SK-N-SH (cell line): ENCODE data around the gene CEP57. TPM values are rescaled to one million over a fixed set of nuclear protein-coding genes. Genes with fewer than 3 reads are reported as not detected.

ENCODE experiments used
- CTCF ChIA-PET: fragments of 300-600, 350-600 bp; formaldehyde crosslinking; extraction: SDS; loops from one replicate; lab custom pipeline; 2021; lab: Yijun Ruan, JAX
- POLR2A ChIA-PET: fragments of 350-600 bp; sonication (Branson Sonifier 250); formaldehyde crosslinking; extraction: SDS; loops from one replicate; lab custom pipeline; 2020; ENCODE audit warnings: antibody characterized with exemption, inconsistent platforms; lab: Yijun Ruan, JAX
- DNase-seq: peaks from one replicate; pipeline ENCODE4 v3.0.0; 2012
- H2AFZ ChIP-seq: fragments of 200-600 bp; sonication (generic); 2 replicates; pipeline ENCODE4 v1.8.1; 2016; ENCODE audit warnings: antibody characterized with exemption, mild to moderate bottlenecking, low read depth
- H3F3A ChIP-seq: fragments of 200-600 bp; sonication (generic); replicated peaks from 2 replicates; pipeline ENCODE3; 2016; ENCODE audit warnings: antibody characterized with exemption, mild to moderate bottlenecking; ENCODE audit not compliant: insufficient read depth
- H3K27ac ChIP-seq, 2 experiments: fragments of 200-500 bp in 1 of 2; fragments of 200-600 bp in 1 of 2; sonication (Bioruptor generic) in 1 of 2; sonication (generic), shearing (Covaris generic) in 1 of 2; 2 replicates each; pipeline versions ENCODE4 v1.5.1 to v1.6.1; 2014 to 2016; ENCODE audit warnings: low read depth in 2 of 2, inconsistent platforms in 1 of 2, low read length in 1 of 2, mild to moderate bottlenecking in 1 of 2, mixed read lengths in 1 of 2
- H3K27me3 ChIP-seq: fragments of 200-600 bp; sonication (generic), shearing (Covaris generic); 2 replicates; pipeline ENCODE4 v1.6.1; 2016; ENCODE audit warnings: mixed run types; ENCODE audit not compliant: insufficient read depth
- H3K36me3 ChIP-seq, 2 experiments: fragments of 200-500 bp in 1 of 2; fragments of 200-600 bp in 1 of 2; sonication (Bioruptor generic) in 1 of 2; sonication (generic) in 1 of 2; replicated peaks in 1 of 2; 2 replicates each; pipeline versions ENCODE3 to v1.5.1; 2014 to 2016; ENCODE audit warnings: low read length in 1 of 2, mild to moderate bottlenecking in 1 of 2; ENCODE audit not compliant: insufficient read depth in 2 of 2, control insufficient read depth in 1 of 2
- H3K4me1 ChIP-seq, 2 experiments: fragments of 200-500 bp in 1 of 2; fragments of 200-600 bp in 1 of 2; sonication (Bioruptor generic) in 1 of 2; sonication (generic), shearing (Covaris generic) in 1 of 2; 2 replicates each; pipeline versions ENCODE4 v1.5.1 to v1.6.1; 2014 to 2016; ENCODE audit warnings: low read depth in 1 of 2, low read length in 1 of 2, mixed run types in 1 of 2; ENCODE audit not compliant: insufficient read depth in 2 of 2, control insufficient read depth in 1 of 2
- H3K4me2 ChIP-seq: fragments of 200-600 bp; sonication (generic), shearing (Covaris generic); 2 replicates; pipeline ENCODE4 v1.6.1; 2017; ENCODE audit warnings: mixed run types
- H3K4me3 ChIP-seq, 2 experiments: fragments of 200-500 bp in 1 of 2; fragments of 200-600 bp in 1 of 2; sonication (Bioruptor generic) in 1 of 2; sonication (generic), shearing (Covaris generic) in 1 of 2; 2 replicates each; pipeline versions ENCODE4 v1.5.1 to v1.8.1; 2014 to 2016; ENCODE audit warnings: low read depth in 2 of 2, inconsistent platforms in 1 of 2, low read length in 1 of 2, mild to moderate bottlenecking in 1 of 2, mixed read lengths in 1 of 2, moderate library complexity in 1 of 2
- H3K79me2 ChIP-seq: fragments of 200-600 bp; sonication (generic); 2 replicates; pipeline ENCODE4 v1.8.1; 2017; ENCODE audit warnings: mild to moderate bottlenecking; ENCODE audit not compliant: insufficient read depth
- H3K9ac ChIP-seq: fragments of 200-600 bp; sonication (generic); 2 replicates; pipeline ENCODE4 v1.6.1; 2017; ENCODE audit warnings: mixed run types
- H3K9me2 ChIP-seq: fragments of 200-600 bp; sonication (generic); 2 replicates; pipeline ENCODE4 v1.6.1; 2017; ENCODE audit warnings: mixed run types
- H3K9me3 ChIP-seq: fragments of 200-600 bp; sonication (generic); 2 replicates; pipeline ENCODE4 v1.6.1; 2017; ENCODE audit warnings: mixed run types, mild to moderate bottlenecking, moderate library complexity
- H4K20me1 ChIP-seq: fragments of 200-600 bp; sonication (generic); 2 replicates; pipeline ENCODE4 v1.6.1; 2017; ENCODE audit warnings: mild to moderate bottlenecking, mixed run types; ENCODE audit not compliant: insufficient read depth
- EZH2phosphoT487 ChIP-seq: fragments of 200-600 bp; sonication (generic); IDR thresholded peaks from 2 replicates; pipeline ENCODE4 v1.6.1; 2017; ENCODE audit warnings: low read depth, mixed run types, mild to moderate bottlenecking, antibody characterized with exemption, moderate library complexity, borderline replicate concordance
- GABPA ChIP-seq: IDR thresholded peaks from 2 replicates; pipeline ENCODE4 v1.4.0; 2012; ENCODE audit warnings: low read depth, mild to moderate bottlenecking
- JUND ChIP-seq: IDR thresholded peaks from 2 replicates; pipeline ENCODE4 v1.4.0; 2012
- MAX ChIP-seq: IDR thresholded peaks from 2 replicates; pipeline ENCODE4 v1.4.0; 2012; ENCODE audit warnings: low read depth
- MEF2A ChIP-seq: IDR thresholded peaks from 2 replicates; pipeline ENCODE4 v1.4.0; 2012; ENCODE audit warnings: low read depth, borderline replicate concordance
- NRF1 ChIP-seq: IDR thresholded peaks from 2 replicates; pipeline ENCODE4 v1.6.1; 2012; ENCODE audit warnings: low read depth, mild to moderate bottlenecking, low read length
- RAD21 ChIP-seq: IDR thresholded peaks from 2 replicates; pipeline ENCODE4 v1.6.1; 2012; ENCODE audit warnings: mild to moderate bottlenecking, low read length
- RCOR1 ChIP-seq: fragments of 150-350 bp; IDR thresholded peaks from 2 replicates; pipeline ENCODE4 v1.6.1; 2017; ENCODE audit warnings: antibody characterized with exemption, low read length
- REST ChIP-seq: IDR thresholded peaks from 2 replicates; pipeline ENCODE4 v1.6.1; 2012; ENCODE audit warnings: mild to moderate bottlenecking, low read depth, low read length, moderate library complexity
- SIN3A ChIP-seq: IDR thresholded peaks from 2 replicates; pipeline ENCODE4 v1.6.1; 2012; ENCODE audit warnings: low read depth, mild to moderate bottlenecking, low read length, moderate library complexity, borderline replicate concordance
- TAF1 ChIP-seq: IDR thresholded peaks from 2 replicates; pipeline ENCODE4 v1.6.1; 2012; ENCODE audit warnings: low read depth, mild to moderate bottlenecking, low read length, moderate library complexity, borderline replicate concordance
- TEAD4 ChIP-seq: IDR thresholded peaks from 2 replicates; pipeline ENCODE4 v1.4.0; 2012; ENCODE audit warnings: mild to moderate bottlenecking, borderline replicate concordance; ENCODE audit not compliant: insufficient read depth
- ZBTB33 ChIP-seq: IDR thresholded peaks from 2 replicates; pipeline ENCODE4 v1.4.0; 2012; ENCODE audit warnings: low read depth, borderline replicate concordance
- WGBS: methylation state at CpG from one replicate; pipeline ENCODE4 v1.1.6; 2017; ENCODE audit warnings: low lambda C conversion rate; 5-methylcytosine and 5-hydroxymethylcytosine counted together
- polyA plus RNA-seq, 3 experiments: library from polyadenylated mRNA; depleted of rRNA; stranded (reverse); fragments of >200 nt; gene quantifications; 2 replicates each; pipeline ENCODE4 v1.2.3, GENCODE V29; 2012

The CEP57 gene
- polyA plus RNA-seq, 1 of the 3 experiments (the other 2 are of a cell fraction) = 12.2 TPM

GRCh38 chr11:95792700-95793099 is 2.4 kb downstream of the CEP57 start (continued):
- no peak for TF ChIP-seq SIN3A

GRCh38 chr11:95793116-95793515 is 2.8 kb downstream of the CEP57 start:
- H2AFZ ChIP-seq = no peak overlapping the region
- TF ChIP-seq TAF1 = no peak
- H3K27me3 ChIP-seq = no peaks in the 10 kb centered on the region
- H3K27ac ChIP-seq = no peak overlapping the region
- H3K9me3 ChIP-seq = no peaks in the 10 kb centered on the region
- peaks cover 85% of the 10 kb centered on the region for H3K79me2 ChIP-seq
- peaks cover 8% of the 10 kb centered on the region for H3F3A ChIP-seq
- H3K9me2 ChIP-seq = no peaks in the 10 kb centered on the region
- peaks cover 4% of the 10 kb centered on the region; the same call in 1 of the 2 replicates for H4K20me1 ChIP-seq
- peaks cover 0 to 2% of the 10 kb centered on the region in 2 experiments for H3K36me3 ChIP-seq
- ChIA-PET POLR2A (no interaction called here), CTCF (interaction anchor here (2.7 kb wide), 1 partner anchor 43 kb away, joined by 10 read pairs; no protein-coding TSS in a partner anchor)
- H3K9ac ChIP-seq = no peak overlapping the region
- no peak for DNase-seq
- 0 out of 2 replicates have a peak overlapping the region, but pooled peaks have one; percentile 94 for H3K4me2 ChIP-seq
- 86% methylated on average over 4 of the region's 4 CpGs for WGBS
- H3K4me1 ChIP-seq = peaks cover 13 to 33% of the 10 kb centered on the region in 2 experiments
- no peak overlapping the region for H3K4me3 ChIP-seq

- Histone ChIP-seq H3K9me3 (no peaks in the 10 kb centered on the region), H3K36me3 (peaks cover 0 to 4% of the 10 kb centered on the region in 2 experiments), H3K27me3 (no peaks in the 10 kb centered on the region), H4K20me1 (peaks cover 4% of the 10 kb centered on the region; the same call in 1 of the 2 replicates), H3K27ac (no peak overlapping the region), H3K4me2 (no peak overlapping the region), H3K9ac (no peak overlapping the region), H3K79me2 (peaks cover 82% of the 10 kb centered on the region), H3K9me2 (no peaks in the 10 kb centered on the region), H3F3A (peaks cover 8% of the 10 kb centered on the region), H3K4me3 (no peak overlapping the region), H2AFZ (no peak overlapping the region), H3K4me1 (peaks cover 11 to 30% of the 10 kb centered on the region in 2 experiments; a peak in 3 of 4 replicates)
- ChIA-PET CTCF (no interaction called here), POLR2A (no interaction called here)
- 79% methylated on average over 5 of the region's 5 CpGs for WGBS
- DNase-seq = no peak
- TF ChIP-seq JUND (no peak), ZBTB33 (no peak), RCOR1 (no peak), RAD21 (no peak), MAX (no peak), REST (no peak), SIN3A (no peak), NRF1 (no peak), MEF2A (no peak), TEAD4 (no peak), EZH2phosphoT487 (no peak), GABPA (no peak)
Observed at GRCh38 chr11:95794086-95794485, 3.8 kb downstream of the CEP57 start.
